CD4-positive, alpha-beta T cell treated with Interleukin-10 for 1 hour (primary cell): ENCODE measurements around the gene MORN1.

ENCODE experiments used
- DNase-seq: peaks from one replicate; pipeline ENCODE4 v3.0.0-alpha.2; 2020

Gene MORN1

GRCh38 chr1:2418791-2419320 is 27.5 kb upstream of the MORN1 start:
- DNase-seq: no peak

GRCh38 chr1:2417833-2418225 is 26.5 kb upstream of the MORN1 start:
- no peak for DNase-seq

GRCh38 chr1:2417083-2417832 is 25.9 kb upstream of the MORN1 start:
- DNase-seq: no peak

- peak; percentile 29 for DNase-seq
Observed at GRCh38 chr1:2416403-2416802, 25.0 kb upstream of the MORN1 start.

GRCh38 chr1:2415801-2416208 is 24.5 kb upstream of the MORN1 start:
- peak; percentile 57 for DNase-seq

DNA sequence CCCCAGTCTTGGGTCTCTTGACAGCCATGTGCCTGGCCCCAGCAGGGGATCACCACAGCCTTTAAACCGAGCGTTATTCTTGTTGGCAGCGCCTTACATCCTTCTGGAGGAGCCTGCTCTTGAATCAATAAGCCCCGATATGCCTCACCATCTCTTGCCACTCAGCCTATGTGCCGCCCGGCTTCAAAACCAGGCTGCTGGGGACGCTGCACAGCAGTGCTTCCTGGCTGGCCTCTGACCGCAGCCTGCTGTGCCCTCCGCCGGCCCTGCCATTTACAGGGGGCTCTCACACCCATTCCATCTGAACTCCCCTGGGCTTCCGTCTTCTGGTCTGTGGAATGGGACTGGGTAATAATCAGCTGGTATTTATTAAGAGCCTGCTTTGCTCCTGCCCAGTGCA is 24.0 kb upstream of the MORN1 start:
- DNase-seq: no peak

DNA sequence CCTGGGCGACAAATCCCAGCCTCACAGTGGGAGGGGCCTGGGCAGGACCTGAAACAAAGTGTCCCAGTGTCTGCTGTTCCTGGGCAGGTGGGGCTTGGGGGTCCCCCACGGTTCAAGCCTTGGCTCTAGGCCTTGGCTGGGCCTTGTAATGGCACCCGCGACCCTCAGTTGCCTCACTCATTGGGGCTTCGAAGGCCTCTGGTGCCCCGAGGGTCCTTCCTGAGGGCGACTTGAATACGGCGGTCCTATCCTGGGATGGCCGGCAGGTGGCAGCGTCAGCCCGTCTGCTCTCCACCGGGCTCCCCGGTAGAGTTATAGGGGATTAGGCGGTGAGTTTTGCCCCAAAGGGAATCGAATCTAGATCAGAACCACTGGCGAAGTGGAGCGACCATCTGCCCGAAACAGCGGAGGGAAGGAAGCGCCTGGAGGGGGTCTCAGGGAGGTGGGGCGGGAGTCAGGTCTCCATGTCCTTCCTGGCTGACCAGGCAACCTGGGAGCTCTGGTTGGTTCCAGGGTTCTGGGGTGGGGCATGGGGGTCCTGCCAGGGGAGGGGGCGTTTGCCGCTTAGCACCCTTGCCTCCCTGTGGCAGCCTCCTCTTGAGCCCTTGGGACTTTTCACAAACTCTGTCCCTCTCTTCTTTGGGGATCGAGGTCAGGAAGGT is 23.1 kb upstream of the MORN1 start:
- peak; percentile 83 for DNase-seq

GRCh38 chr1:2413495-2414296 is 22.3 kb upstream of the MORN1 start:
- DNase-seq: no peak

DNA sequence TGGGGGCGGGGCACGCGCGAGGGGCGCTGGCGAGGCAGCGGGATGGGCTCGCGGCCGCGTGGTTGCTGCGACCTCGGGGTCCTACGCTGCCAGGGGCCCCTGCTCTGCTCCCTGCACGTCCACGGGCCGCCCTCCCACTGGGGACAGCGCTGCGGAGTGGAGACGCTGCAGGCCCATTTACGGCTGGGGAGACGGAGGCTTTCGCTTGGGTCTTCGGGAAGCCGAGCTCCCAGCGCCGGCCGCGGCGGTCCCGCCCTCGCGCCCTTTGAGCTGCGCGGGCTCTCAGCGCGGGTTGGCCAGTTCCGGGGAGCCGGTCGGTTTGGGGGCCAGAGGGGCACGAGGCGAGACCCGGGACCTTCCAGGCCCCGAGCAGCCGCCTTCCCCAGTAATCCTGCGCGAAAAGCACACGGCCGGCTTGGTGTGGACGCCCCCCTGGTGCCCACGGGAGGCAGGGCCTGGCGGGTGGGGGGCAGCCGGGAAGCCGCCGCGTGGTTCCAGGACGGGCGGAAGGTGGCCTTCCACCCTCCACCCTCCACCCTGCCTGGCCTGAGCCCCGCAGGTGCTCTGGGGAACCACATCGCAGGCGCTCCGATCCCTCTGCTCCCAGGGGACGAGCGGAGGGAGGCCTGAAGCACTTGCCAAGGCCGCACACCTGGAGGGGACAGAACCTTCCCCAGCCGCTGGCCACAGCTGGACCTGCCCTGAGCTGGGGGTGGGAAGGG is 21.6 kb upstream of the MORN1 start:
- DNase-seq: no peak

- peak; percentile 98 for DNase-seq
Observed at GRCh38 chr1:2412395-2412772, 21.0 kb upstream of the MORN1 start, which contains the start of gene PEX10. TSS of gene PEX10 (minus strand) at chr1:2412564. CDS start at chr1:2412502, 62 bp downstream.

GRCh38 chr1:2411801-2412394 is 20.5 kb upstream of the MORN1 start:
- no peak for DNase-seq

DNA sequence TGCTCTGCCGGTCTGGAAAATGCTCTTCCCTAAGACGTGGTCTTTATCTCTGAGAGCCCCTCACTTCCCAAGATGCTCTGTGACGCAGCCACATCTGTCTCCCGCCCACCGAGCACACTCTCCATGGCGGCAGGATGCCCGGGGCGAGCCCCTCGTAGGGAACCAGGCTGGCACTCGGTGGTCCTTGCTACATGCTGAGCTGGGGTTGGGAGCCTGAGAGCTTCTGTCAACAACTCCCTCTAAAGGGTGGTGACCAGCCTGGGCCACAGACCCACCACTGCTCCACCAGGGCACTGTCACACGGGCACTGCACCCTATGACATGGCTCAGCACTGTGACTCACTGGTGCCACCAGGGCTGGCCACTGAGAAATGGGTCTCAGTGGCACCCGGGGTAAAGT is 18.4 kb upstream of the MORN1 start:
- DNase-seq: no peak

DNA sequence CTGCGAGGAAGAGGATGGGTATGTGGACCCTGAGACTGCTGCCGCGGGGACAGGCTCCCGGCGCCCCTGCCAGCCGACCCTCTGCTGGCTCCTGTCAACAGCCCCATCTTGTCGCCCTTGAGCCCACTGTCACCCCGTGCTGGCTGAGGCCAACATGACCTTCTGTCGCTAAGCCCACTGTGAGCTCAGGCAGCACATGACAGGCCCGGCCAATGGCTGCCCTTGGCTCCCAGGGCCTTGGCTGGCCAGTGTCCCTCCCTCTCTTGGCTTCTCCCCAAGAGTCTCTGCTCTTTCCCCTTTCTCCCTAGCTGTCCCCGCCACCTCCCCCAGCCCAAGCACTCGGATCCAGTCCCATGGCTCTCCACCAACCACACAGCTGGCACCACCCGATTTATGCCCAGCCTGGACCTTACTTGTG is 17.5 kb upstream of the MORN1 start:
- DNase-seq: no peak

- no peak for DNase-seq
Observed at GRCh38 chr1:2408456-2408855, 17.1 kb upstream of the MORN1 start.

DNA sequence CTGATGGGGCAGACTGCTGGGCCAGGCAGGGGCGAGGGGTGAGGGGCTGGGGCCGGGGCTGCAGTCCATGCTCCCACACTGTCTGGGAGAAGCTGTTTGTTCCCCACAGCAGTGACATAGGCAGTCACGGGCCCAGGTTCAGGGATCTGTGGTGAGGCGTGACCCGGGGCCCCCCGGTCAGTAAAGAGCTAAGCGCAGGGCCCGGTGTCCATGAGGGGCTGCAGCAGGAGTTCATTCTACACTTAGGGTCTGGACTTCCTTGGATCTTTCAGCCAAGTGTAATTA is 16.6 kb upstream of the MORN1 start:
- DNase-seq: no peak

GRCh38 chr1:2407166-2407990 is 16.0 kb upstream of the MORN1 start:
- no peak for DNase-seq

- no peak for DNase-seq
Observed at GRCh38 chr1:2406451-2407041, 15.2 kb upstream of the MORN1 start.

DNA sequence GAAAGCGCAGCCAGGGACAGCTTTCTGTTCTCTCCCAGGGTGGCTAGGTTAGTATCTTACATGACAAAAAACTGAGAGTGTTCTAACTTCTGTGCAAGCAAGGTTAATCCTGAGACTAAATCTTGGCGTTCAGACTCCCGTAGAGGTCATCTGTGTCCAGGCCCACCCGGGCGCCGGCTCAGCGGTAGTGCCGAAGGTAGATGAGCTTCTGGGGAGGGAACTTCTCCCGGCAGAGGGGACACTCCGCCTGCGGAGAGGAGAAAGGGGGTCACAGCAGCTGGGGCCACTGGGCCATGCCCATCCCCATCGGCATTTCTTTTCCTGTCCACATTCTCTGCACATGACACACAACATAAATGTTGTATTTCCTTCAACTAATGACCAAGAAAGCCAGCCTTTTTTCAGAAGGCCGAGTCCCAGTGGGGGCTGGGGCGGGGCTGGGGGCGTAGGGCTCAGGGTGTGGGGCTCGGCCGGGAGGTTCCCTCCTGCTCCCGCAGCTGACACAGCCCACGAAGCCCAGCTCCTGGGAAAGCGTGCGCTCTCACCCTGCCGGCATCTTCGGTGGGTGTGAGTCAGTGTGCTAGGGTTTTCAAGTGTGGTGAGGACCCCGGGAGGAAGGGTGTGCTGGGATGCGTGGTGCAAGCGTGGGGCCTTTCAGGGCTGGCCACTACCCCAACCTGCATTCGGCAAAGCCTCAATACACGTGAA is 14.4 kb upstream of the MORN1 start:
- no peak for DNase-seq

- DNase-seq: no peak
Observed at GRCh38 chr1:2404890-2405511, 13.6 kb upstream of the MORN1 start.
